Activated T-cell treated with anti-CD3 and anti-CD28 coated beads, Interleukin-2, amount 50 U/mL, for 48 hours (primary cell): ENCODE data around the gene BRAP.
"Not testable (repeated sequence)": the region's sequence is repeated elsewhere in the genome, so short reads cannot be mapped to it uniquely, and the experiment has no call there.

Source experiments
- DNase-seq, 2 experiments: peaks; one replicate each; pipeline ENCODE4 v3.0.0-alpha.2; 2020

BRAP gene

GRCh38 chr12:111605911-111606766 is 79.6 kb downstream of the BRAP start:
- DNase-seq = no peak

GRCh38 chr12:111602857-111603256 is 82.9 kb downstream of the BRAP start:
- DNase-seq = not testable (repeated sequence)

- no peak for DNase-seq
These were observed 83.4 kb downstream of the BRAP start for GRCh38 chr12:111602348-111602747.

DNA sequence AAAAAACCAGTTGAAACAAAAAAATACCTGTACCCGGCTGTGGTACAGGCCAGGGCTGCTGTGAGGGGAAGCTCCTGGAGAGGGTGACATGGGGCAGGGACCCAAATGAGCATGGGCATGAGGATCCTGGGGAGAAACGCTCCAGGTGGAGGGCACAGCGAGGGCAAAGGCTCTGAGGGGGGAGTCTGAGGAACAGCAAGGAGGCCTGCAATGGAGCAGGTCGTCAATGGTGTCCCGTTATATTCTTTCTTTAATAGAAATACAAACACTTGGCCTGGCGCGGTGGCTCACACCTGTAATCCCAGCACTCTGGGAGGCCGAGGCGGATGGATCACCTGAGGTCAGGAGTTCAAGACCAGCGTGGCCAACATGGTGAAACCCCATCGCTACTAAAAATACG is 84.8 kb downstream of the BRAP start:
- DNase-seq = not testable (repeated sequence)

GRCh38 chr12:111600205-111600642 is 85.5 kb downstream of the BRAP start:
- no peak for DNase-seq

DNA sequence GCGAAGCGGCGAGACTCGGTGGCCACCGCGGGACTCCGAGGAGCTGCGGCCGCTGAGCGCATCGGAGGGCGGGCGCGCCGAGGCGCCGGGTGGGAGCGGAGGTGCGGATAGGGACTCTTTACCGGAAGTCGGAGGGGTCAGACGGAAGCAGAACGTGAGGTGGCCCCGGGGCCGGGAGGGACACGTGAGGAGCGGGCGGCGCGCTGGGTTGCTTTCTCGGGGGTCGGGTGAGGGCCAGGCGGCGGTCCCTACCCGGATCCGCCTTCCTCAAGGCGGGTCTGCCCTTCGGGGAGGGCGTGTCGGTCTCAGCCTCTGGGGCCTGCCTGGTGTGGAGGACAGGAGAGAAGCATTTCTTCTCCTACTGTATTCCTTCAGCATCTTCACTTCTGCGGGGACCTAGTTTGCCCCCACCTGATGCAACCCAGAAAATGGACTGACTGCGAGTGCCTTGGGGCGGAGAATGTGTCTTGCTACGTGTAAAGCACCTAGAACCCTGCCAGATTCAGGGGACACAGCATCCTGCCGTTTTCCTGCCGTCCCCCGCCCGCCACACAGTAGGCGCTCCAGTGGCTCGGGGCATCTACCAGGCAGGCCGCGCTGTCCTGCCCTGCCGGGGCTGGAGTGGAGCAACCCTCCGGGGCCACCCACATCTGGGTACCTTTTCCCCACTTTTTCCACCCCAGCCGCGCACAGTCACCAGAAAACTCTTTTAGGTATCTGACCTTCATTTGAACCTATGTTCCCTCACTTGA is 86.1 kb downstream of the BRAP start:
- DNase-seq = peak; percentile 91 to 94

GRCh38 chr12:111598637-111599452 is 86.9 kb downstream of the BRAP start, which contains the start of gene ATXN2:
Gene ATXN2 (minus strand): TSS chr12:111599315. CDS start chr12:111599034, 281 bp downstream.
- DNase-seq = peak in 1 of 2 experiments; percentile 50

GRCh38 chr12:111597831-111598636 is 87.7 kb downstream of the BRAP start:
- DNase-seq = peak; percentile 51 to 57

GRCh38 chr12:111596985-111597830 is 88.5 kb downstream of the BRAP start:
- DNase-seq = peak in 1 of 2 experiments; percentile 54

GRCh38 chr12:111595341-111595835 is 90.4 kb downstream of the BRAP start:
- DNase-seq = not testable (repeated sequence)
